Glutamatergic neuron (in vitro differentiated cells): Measurements from ENCODE around the gene SEC16A. TPM values are rescaled to one million over a fixed set of nuclear protein-coding genes. Genes with fewer than 3 reads are reported as not detected.

Experiments
- DNase-seq: peaks from one replicate; pipeline ENCODE4 v3.0.0; 2022
- H3K27ac Mint-ChIP-seq: one replicate; pipeline ENCODE4 v1.8.0; 2020; ENCODE audit warnings: mild to moderate bottlenecking, mixed read lengths, inconsistent platforms; ENCODE audit not compliant: unreplicated experiment
- H3K27me3 Mint-ChIP-seq: one replicate; pipeline ENCODE4 v1.8.0; 2020; ENCODE audit warnings: mild to moderate bottlenecking, moderate library complexity, mixed read lengths, inconsistent platforms; ENCODE audit not compliant: unreplicated experiment
- H3K36me3 Mint-ChIP-seq: one replicate; pipeline ENCODE4 v1.8.0; 2020; ENCODE audit warnings: mild to moderate bottlenecking, mixed read lengths, inconsistent platforms; ENCODE audit not compliant: unreplicated experiment
- H3K4me1 Mint-ChIP-seq: one replicate; pipeline ENCODE4 v1.8.0; 2020; ENCODE audit warnings: mild to moderate bottlenecking, low read depth, mixed read lengths, inconsistent platforms; ENCODE audit not compliant: unreplicated experiment
- H3K4me3 Mint-ChIP-seq: one replicate; pipeline ENCODE4 v1.8.0; 2020; ENCODE audit warnings: mild to moderate bottlenecking, mixed read lengths, inconsistent platforms; ENCODE audit not compliant: unreplicated experiment
- H3K9me3 Mint-ChIP-seq: one replicate; pipeline ENCODE4 v1.8.0; 2020; ENCODE audit warnings: mild to moderate bottlenecking, moderate library complexity, mixed read lengths, inconsistent platforms; ENCODE audit not compliant: unreplicated experiment
- total RNA-seq: library from RNA; stranded (reverse); fragmentation: NEBNext Ultra II Directional; extraction: Animal tissue kit (Norgen Biotek cat#: 25700); gene quantifications from one replicate; pipeline ENCODE4 v1.2.1, GENCODE V29; 2021; ENCODE audit not compliant: unreplicated experiment
- TF ChIP-seq, protein P1 (sequence below): fragments of 200-600 bp; sonication (generic); IDR thresholded peaks from one replicate; pipeline ENCODE4 v1.5.0; 2021; ENCODE audit not compliant: partially characterized antibody, unreplicated experiment

The SEC16A gene
- total RNA-seq, 1 donor from 2014 or later = 74.3 TPM

DNA sequence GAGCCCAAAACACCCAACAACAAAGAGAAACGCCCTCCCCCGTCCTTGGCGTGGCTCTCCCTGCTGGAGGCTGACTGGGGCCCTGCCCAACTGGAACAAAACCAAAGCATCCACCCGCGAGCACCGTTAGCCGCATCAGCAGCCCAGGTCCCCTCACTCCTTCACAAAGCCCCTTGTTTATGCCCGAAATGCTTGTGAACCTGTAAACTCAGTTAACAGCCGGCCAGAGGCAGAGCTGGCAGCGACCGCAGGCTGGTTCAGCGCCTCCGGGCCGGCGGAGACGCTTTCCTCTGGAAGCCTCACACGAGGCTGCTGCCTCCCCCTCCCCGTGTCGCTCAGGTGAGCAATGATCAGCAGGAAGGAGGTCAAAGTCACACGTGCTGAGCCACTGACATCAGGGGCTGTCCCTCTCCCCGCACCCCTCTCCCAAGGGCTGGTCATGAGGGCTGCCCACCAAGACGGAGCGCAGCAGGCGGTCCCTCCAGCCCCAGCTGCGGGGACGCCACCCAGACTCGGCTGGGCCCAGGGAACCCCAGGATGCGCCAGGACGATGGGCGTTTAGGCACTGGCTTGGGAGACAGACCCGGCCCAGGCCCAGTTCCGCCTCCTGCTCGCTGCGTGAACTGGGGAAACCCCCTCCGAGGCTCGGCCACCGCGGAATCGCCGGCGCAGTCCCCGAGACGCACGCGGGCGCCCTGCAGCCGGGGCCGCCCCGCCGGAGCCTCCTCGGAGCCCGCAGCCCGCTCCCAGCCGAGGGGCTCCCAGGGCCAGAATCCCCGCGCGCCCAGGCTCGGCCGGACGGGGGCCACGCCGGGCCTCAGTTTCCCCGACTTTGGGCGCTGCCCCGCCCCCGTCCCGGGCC lies 83.4 kb downstream of the SEC16A start:
- TF ChIP-seq, protein P1, sequence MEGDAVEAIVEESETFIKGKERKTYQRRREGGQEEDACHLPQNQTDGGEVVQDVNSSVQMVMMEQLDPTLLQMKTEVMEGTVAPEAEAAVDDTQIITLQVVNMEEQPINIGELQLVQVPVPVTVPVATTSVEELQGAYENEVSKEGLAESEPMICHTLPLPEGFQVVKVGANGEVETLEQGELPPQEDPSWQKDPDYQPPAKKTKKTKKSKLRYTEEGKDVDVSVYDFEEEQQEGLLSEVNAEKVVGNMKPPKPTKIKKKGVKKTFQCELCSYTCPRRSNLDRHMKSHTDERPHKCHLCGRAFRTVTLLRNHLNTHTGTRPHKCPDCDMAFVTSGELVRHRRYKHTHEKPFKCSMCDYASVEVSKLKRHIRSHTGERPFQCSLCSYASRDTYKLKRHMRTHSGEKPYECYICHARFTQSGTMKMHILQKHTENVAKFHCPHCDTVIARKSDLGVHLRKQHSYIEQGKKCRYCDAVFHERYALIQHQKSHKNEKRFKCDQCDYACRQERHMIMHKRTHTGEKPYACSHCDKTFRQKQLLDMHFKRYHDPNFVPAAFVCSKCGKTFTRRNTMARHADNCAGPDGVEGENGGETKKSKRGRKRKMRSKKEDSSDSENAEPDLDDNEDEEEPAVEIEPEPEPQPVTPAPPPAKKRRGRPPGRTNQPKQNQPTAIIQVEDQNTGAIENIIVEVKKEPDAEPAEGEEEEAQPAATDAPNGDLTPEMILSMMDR = no peak
- Mint-ChIP-seq H3K4me1 (peaks cover 3% of the 10 kb centered on the region), H3K36me3 (no peaks in the 10 kb centered on the region), H3K4me3 (peak overlapping the region; percentile 91), H3K27me3 (peaks cover 10% of the 10 kb centered on the region), H3K27ac (peak overlapping the region; percentile 83), H3K9me3 (peaks cover 5% of the 10 kb centered on the region)
- no peak for DNase-seq

DNA sequence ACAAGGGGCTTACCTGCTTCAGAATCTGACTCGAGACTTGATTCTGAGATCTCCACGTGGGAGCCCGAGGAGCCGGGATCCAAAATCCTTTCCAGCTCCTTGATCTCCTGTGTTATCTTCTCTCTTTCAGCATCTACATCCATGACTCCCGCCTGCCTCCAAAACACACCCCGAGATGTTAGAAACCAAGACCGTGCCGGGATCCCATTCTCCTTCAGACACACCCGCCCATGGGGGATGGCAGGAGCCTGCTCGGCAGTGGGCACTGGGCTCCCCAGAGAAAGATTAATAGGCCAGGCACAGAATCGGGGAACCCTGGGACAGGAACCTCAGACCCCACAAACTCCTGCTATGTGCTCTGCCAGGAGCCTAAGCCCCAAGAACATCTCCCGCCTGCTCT lies 84.6 kb downstream of the SEC16A start:
- H3K9me3 Mint-ChIP-seq = peaks cover 5% of the 10 kb centered on the region
- DNase-seq = no peak
- H3K4me1 Mint-ChIP-seq = peaks cover 3% of the 10 kb centered on the region
- peak overlapping the region; percentile 91 for H3K4me3 Mint-ChIP-seq
- no peaks in the 10 kb centered on the region for H3K36me3 Mint-ChIP-seq
- peaks cover 10% of the 10 kb centered on the region for H3K27me3 Mint-ChIP-seq
- H3K27ac Mint-ChIP-seq = peak overlapping the region; percentile 1
- TF ChIP-seq, protein P1 = no peak

DNA sequence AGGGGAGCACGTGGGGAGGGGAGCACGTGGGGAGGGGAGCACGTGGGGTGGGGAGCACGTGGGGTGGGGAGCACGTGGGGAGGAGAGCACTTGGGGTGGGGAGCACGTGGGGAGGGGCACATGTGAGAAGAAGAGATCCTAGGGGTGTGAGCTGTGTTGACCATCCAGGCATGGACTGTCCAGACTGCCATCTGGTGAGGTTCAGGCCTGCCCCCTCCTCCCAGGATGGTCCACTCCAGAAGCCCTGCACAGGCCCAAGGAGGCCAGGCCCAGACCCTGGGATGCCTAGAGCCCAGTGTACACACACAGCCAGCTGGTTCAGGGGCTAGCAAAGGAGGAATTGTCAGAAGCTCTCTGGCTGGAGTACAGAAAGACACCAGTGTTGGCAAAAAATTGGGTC lies 85.2 kb downstream of the SEC16A start:
- DNase-seq = no peak
- TF ChIP-seq, protein P1 = no peak
- peaks cover 5% of the 10 kb centered on the region for H3K9me3 Mint-ChIP-seq
- peaks cover 3% of the 10 kb centered on the region for H3K4me1 Mint-ChIP-seq
- H3K27ac Mint-ChIP-seq = no peak overlapping the region
- H3K27me3 Mint-ChIP-seq = peaks cover 10% of the 10 kb centered on the region
- H3K4me3 Mint-ChIP-seq = no peak overlapping the region
- H3K36me3 Mint-ChIP-seq = no peaks in the 10 kb centered on the region

DNA sequence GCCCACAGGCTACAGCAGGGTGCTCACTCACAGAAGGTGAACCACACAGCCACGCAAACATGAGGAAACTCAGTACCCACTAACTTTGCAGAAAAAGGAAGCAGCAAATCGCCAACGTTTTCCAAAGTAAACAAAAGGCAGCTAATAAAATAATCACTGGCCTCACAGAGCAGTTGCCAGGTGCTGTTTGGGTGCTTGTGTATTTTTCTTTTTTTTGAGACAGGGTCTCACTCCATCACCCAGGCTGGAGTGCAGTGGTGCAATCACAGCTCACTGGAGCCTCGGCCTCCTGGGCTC lies 86.7 kb downstream of the SEC16A start:
- Mint-ChIP-seq H3K4me1 (peaks cover 3% of the 10 kb centered on the region), H3K4me3 (no peak overlapping the region), H3K36me3 (no peaks in the 10 kb centered on the region), H3K9me3 (peaks cover 5% of the 10 kb centered on the region), H3K27ac (no peak overlapping the region), H3K27me3 (peaks cover 8% of the 10 kb centered on the region)
- TF ChIP-seq, protein P1 = no peak
- no peak for DNase-seq

DNA sequence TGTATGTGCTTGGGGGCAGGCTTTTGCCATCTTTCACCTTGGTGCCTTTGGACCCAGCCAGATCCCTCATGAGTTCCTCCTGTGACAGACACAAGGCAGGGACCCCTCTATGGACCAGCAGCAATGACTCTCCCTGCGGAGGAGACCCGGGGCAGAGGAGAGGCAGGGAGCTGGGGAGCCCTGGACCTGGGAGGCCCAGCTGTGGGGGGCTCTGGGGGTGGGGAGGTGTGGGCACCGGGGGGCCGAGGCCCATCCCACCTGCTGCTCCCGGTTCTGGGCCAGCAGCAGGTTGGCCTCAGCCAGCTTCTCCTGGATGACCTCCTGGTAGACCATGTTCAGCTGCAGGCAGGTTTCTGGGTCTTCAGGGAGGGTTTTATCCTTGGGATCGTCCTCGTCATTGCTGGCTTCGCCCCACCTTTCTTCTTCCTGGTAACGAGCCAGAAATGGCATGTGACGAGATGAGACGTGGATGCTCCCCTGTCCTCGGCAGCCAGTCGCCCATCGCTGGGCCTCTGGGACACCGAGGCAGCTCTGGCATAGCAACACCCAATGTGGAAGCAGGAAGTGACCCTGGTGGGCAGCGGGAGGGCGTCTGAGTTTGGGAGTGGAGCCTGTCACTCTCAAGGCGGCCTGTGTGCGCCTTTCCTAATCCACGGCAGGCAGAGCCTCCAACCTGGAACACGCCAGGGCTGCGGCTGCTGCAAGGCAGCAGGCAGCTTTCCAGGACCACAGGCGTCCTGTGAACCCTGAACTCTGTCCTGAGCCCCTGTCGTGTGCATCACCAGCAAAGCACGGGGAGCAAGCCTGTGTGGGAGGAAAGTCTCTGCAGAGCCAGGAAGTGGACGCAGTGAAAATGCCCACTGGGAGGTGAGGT lies 87.3 kb downstream of the SEC16A start:
- Mint-ChIP-seq H3K27me3 (peaks cover 8% of the 10 kb centered on the region), H3K9me3 (peaks cover 5% of the 10 kb centered on the region), H3K4me3 (no peak overlapping the region), H3K36me3 (no peaks in the 10 kb centered on the region), H3K27ac (no peak overlapping the region), H3K4me1 (peaks cover 3% of the 10 kb centered on the region)
- DNase-seq = no peak
- TF ChIP-seq, protein P1 = no peak
